Measurements from ENCODE around the gene DRGX. TPM values are rescaled to one million over a fixed set of nuclear protein-coding genes. Genes with fewer than 3 reads are reported as not detected.

Gene DRGX
- total and polyA plus RNA-seq, 12 donors: not detected

DNA sequence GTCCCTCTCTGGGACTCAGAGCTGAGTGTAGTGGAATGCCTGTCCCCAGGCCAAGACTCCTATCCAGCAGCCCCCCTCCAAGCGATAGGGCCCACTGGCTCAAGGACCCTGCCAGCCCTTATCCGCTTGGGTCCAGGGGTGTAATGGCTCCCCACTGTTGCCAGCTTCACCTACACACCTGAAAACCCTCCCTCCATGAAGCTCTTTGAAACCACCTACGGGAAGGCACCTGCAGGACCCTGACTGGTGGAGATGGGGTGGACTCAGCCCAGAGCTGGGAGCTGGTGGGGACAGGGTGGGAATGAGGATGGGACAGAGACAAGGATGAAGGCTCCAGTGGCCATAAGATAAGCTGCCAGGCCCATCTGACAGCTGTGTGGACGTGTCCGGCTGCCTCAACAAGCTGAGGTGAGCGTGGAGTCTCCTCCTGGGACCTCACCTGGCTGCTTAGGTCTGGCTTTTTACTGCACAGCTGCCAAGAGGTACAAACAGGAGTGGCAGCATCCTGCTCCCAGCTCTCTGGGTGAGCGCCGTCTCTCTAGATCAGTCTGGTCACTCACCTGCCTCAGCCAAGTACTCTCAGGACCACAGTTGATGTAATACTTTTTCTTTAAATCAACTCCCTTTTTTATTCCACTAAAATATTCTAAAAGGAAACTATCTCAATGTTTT, 41.9 kb downstream of the DRGX start:
- no peak overlapping the region for H3K27ac ChIP-seq
- 92 to 96% methylated on average over 8 of the region's 8 CpGs for WGBS, 2 donors
- H3K27me3 ChIP-seq: no peaks in the 10 kb centered on the region
- no peak overlapping the region for H3K4me3 ChIP-seq
- ATAC-seq (no peak), DNase-seq (no peak)
- no peaks in the 10 kb centered on the region for H3K4me1 ChIP-seq
- TF ChIP-seq, protein P1, sequence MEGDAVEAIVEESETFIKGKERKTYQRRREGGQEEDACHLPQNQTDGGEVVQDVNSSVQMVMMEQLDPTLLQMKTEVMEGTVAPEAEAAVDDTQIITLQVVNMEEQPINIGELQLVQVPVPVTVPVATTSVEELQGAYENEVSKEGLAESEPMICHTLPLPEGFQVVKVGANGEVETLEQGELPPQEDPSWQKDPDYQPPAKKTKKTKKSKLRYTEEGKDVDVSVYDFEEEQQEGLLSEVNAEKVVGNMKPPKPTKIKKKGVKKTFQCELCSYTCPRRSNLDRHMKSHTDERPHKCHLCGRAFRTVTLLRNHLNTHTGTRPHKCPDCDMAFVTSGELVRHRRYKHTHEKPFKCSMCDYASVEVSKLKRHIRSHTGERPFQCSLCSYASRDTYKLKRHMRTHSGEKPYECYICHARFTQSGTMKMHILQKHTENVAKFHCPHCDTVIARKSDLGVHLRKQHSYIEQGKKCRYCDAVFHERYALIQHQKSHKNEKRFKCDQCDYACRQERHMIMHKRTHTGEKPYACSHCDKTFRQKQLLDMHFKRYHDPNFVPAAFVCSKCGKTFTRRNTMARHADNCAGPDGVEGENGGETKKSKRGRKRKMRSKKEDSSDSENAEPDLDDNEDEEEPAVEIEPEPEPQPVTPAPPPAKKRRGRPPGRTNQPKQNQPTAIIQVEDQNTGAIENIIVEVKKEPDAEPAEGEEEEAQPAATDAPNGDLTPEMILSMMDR (IDR thresholded peaks at IDR 0.05): no peak
- intact Hi-C loops (cut with DNase I): no loop called here
- no peaks in the 10 kb centered on the region for H3K36me3 ChIP-seq
- peaks cover 0 to 28% (median 6%) of the 10 kb centered on the region in 11 donors for H3K9me3 ChIP-seq

DNA sequence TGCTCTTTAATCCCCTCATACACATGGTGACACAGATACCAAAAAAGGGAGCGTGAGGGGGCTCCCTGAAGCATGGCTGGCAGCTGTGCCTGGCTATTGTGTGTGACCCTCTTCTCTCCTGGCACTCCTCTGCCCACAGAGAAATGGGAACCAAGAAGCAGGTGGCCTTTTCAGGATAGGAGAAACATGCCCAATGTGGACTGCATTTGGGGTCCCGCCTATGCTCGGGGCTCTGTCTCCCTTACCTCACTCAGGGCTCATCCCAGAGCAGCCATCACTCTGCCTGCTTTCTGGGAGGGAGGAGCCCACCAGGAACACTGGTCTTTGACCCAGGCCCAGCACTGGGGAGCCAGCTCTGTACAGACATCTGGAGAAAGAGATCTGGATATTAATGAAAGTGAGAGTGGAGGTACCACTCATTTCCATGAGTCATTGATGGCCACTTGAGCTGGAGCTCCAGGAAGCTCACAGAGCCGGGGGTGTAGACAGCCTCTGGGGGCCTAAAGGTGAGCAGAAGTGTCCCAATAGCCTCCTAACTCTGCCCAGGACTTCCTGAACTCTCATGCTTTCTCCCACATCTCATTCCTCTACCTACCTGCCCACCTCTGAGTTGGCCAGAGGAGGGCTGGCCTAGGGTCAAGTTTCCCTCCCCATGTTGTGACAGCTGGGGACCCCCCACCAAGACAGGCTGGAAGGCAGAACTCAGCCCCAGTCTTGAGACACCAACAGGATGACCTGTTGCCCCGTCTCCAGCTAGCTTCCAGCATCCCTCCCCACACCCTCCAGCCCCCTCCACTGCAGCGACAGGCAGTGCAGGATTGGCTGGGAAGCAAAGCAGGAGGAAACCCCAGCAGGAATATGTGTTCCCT, 42.6 kb downstream of the DRGX start:
- Histone ChIP-seq H3K27me3 (no peaks in the 10 kb centered on the region), H3K4me3 (no peak overlapping the region), H3K9me3 (peaks cover 0 to 28% (median 6%) of the 10 kb centered on the region in 11 donors), H3K36me3 (no peaks in the 10 kb centered on the region), H3K27ac (no peak overlapping the region), H3K4me1 (no peaks in the 10 kb centered on the region)
- DNase-seq: no peak
- TF ChIP-seq, protein P1 (IDR thresholded peaks at IDR 0.05): no peak
- WGBS, 2 donors: 76 to 87% methylated on average over 6 of the region's 6 CpGs
- intact Hi-C loops (cut with DNase I): no loop called here
- no peak for ATAC-seq

DNA sequence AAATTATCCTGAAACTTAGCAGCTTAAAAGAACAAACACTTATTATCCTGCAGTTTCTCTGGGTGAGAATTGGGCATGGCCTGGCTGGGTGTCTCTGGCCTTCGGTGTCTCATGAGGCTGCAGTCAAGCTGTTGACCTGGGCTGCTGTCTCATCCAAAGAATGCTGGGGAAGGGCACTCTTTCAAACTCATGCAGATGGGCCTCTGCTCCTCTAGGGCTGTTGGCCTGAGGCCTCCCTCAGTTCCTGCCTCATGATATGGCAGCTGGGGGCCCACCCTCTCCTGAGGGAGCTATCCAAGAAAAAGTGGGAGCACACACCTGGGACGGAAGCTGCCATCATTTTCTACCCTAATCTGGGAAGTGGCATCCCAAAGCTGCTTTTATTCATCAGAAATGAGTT, 43.6 kb downstream of the DRGX start:
- H3K36me3 ChIP-seq: no peaks in the 10 kb centered on the region
- intact Hi-C loops (cut with DNase I): no loop called here
- TF ChIP-seq, protein P1 (IDR thresholded peaks at IDR 0.05): no peak
- peaks cover 0 to 18% (median 1%) of the 10 kb centered on the region in 11 donors for H3K9me3 ChIP-seq
- no peak overlapping the region for H3K4me3 ChIP-seq
- no peak overlapping the region for H3K27ac ChIP-seq
- ATAC-seq: no peak
- no peaks in the 10 kb centered on the region for H3K27me3 ChIP-seq
- WGBS, 2 donors: 85 to 96% methylated on average over 2 of the region's 2 CpGs
- no peak for DNase-seq
- H3K4me1 ChIP-seq: no peaks in the 10 kb centered on the region

DNA sequence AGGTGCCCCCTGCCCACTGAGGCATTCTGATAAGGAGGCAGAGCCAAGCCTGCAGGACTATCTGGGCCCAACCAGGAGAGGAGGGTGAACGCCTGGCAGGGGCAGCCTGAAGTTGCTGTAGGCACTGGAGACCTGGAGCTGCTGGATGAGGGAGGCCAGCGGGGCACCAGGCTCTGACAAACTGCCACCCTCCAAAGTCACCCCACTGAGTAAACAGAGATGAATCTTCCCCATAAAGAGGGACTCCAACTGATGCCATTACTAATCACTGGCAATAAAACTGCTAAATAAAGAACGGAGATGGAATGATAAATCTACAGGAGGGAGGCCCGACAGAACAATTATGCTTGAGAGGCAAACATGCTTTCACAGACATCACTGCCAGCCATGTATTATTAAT, 44.2 kb downstream of the DRGX start:
- Histone ChIP-seq H3K4me3 (no peak overlapping the region), H3K27me3 (no peaks in the 10 kb centered on the region), H3K27ac (no peak overlapping the region), H3K9me3 (peaks cover 0 to 13% (median 0%) of the 10 kb centered on the region in 11 donors), H3K4me1 (no peaks in the 10 kb centered on the region), H3K36me3 (no peaks in the 10 kb centered on the region)
- intact Hi-C loops (cut with DNase I): no loop called here
- ATAC-seq (no peak), DNase-seq (no peak)
- 91 to 94% methylated on average over 4 of the region's 4 CpGs for WGBS, 2 donors
- TF ChIP-seq, protein P1 (IDR thresholded peaks at IDR 0.05): no peak
